SIG-M5 (cell line): ENCODE measurements around the gene DIAPH3.

Experiments used
- DNase-seq: peaks from one replicate; lab custom pipeline; 2025; lab: John Stamatoyannopoulos, UW

The DIAPH3 gene

DNA sequence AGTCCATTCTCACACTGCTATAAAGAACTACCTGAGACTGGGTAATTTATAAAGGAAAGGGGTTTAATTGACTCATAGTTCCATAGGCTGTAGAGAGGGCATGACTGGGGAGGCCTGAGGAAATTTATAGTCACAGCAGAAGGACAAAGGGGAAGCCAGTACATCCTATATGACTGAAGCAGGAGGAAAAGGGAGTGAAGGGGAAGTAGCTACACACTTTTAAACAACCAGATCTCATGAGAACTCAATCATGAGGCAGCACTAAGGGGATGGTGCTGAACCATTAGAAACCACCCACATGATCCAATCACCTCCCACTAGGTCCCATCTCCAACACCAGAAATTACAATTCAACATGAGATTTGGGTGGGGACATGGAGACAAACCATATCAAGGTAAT is 209.1 kb downstream of the DIAPH3 start:
- DNase-seq, result no peak

DNA sequence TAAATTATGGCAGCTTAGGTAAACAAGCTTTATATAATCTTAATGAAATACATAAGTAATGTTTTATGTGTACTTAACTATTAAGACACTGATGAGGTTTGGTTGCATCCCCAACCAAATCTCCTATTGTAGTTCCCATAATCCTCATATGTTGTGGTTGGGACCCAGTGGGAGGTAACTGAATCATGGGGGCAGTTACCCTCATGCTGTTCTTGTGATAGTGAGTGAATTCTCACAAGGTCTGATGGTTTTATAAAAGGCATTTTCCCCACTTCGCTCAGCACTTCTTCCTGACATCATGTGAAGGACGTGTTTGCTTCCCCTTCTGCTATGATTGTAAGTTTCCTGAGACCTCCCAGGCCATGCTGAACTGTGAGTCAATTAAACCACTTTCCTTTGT is 212.7 kb downstream of the DIAPH3 start:
- DNase-seq, result no peak

- no peak for DNase-seq
Measured at GRCh38 chr13:59950266-59950665, 213.5 kb downstream of the DIAPH3 start.

GRCh38 chr13:59948686-59949085 is 215.0 kb downstream of the DIAPH3 start:
- no peak for DNase-seq

DNA sequence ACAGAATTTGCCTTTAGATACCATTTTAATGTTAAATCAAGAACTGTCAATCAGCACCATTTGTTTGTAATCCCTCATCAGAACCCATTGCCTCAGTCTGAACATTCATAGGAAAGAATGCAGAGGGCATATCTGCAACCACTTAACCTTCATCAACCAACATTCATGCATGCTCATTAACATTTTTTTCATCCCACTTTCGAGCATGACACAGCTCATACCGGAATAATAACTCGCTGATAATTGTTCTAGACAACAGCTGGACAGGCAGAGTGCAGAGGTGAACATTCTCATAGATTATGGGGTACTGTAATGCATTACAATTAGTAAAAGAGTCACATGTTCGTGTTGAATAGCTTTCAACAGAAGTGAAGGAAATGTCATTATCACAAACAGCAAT is 216.8 kb downstream of the DIAPH3 start:
- no peak for DNase-seq

- no peak for DNase-seq
Measured at GRCh38 chr13:59931621-59932020, 232.1 kb downstream of the DIAPH3 start.

DNA sequence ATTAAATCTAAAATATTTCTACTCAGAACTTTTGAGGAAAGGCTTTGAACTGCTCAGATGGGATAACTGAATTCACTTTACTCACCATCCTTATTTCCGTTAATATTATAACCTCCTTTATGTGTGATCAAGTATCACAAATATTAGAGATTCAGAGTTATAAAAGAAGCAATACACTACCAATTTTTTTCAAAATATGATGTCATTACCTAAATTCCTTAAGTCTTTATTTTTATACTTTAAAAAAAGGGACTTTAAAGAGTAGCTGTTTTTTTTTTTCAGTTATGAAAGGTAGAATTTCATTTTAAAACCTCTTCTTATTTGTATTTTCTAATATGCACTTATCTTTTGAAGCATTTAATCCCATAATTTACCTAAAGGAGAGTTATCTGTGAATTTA is 239.5 kb downstream of the DIAPH3 start:
- DNase-seq, result no peak

- DNase-seq, result no peak
Measured at GRCh38 chr13:59915252-59915651, 248.5 kb downstream of the DIAPH3 start.

- no peak for DNase-seq
Measured at GRCh38 chr13:59914556-59914955, 249.2 kb downstream of the DIAPH3 start.

- no peak for DNase-seq
Measured at GRCh38 chr13:59906413-59907049, 257.2 kb downstream of the DIAPH3 start.

- DNase-seq, result no peak
Measured at GRCh38 chr13:59901191-59901590, 262.5 kb downstream of the DIAPH3 start.

DNA sequence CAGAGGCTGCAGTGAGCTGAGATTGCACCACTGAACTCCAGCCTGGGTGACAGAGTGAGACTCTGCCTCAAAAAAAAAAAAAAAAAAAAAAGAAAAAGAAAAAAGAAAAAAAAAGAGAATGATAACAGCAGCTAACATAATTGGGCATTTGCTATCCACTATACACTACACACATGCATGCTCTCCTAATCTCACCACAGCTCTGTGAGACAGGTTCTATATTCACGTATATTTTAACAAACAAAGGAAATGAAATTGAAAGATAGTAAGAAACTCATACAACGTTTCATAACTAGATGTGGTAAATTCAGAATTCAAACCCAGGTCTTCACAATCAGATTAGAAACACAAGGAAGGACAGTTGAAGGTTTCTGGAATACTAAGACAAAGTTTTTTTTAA is 265.7 kb downstream of the DIAPH3 start:
- DNase-seq, result no peak

- DNase-seq, result no peak
Measured at GRCh38 chr13:59893266-59893665, 270.5 kb downstream of the DIAPH3 start.

- no peak for DNase-seq
Measured at GRCh38 chr13:59891053-59891452, 272.7 kb downstream of the DIAPH3 start.

DNA sequence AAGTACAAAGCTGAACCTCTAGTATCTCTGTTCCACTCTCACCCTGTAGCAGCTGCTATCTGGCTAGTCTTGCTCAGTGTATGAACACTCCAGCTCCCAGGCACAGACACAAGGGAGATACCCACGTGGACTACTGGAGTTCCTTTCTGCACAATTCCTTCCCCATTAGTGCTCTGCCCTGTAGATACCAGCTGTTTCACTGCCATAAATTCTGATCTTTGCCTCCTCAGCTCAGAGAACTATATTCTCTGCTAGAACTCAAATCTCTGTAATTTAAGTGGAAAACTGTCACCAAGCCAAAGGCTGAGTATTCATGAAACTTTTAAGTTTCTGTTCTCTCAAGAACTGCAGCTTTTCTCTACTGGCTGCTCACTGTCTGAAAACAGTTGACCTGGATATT is 273.7 kb downstream of the DIAPH3 start:
- DNase-seq, result no peak

DNA sequence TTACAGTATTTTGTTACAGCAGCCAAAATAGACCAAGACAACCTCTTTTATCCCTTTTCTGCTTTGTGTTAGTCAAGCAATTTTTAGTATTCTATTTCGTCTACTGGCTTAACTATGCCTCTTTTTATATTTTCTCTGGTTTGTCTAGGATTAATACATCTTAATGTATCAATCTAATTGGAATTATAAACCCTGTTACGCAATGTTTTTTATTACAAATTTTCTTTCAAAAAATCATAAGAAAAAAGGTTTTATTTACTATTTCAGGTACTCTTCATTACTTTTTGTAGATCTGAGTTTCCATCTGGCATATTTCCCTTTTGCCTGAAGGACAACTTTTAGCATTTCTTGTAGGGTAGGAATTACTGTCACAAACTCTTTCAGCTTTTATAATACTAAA is 275.3 kb downstream of the DIAPH3 start:
- DNase-seq, result no peak

- DNase-seq, result no peak
Measured at GRCh38 chr13:59885076-59885475, 278.7 kb downstream of the DIAPH3 start.

- DNase-seq, result no peak
Measured at GRCh38 chr13:59883885-59884284, 279.8 kb downstream of the DIAPH3 start.

- no peak for DNase-seq
Measured at GRCh38 chr13:59880468-59880867, 283.3 kb downstream of the DIAPH3 start.

GRCh38 chr13:59879281-59879680 is 284.4 kb downstream of the DIAPH3 start:
- no peak for DNase-seq

GRCh38 chr13:59877933-59878332 is 285.8 kb downstream of the DIAPH3 start:
- no peak for DNase-seq

- DNase-seq, result no peak
Measured at GRCh38 chr13:59874973-59875372, 288.8 kb downstream of the DIAPH3 start.

- no peak for DNase-seq
Measured at GRCh38 chr13:59873856-59874255, 289.9 kb downstream of the DIAPH3 start.

DNA sequence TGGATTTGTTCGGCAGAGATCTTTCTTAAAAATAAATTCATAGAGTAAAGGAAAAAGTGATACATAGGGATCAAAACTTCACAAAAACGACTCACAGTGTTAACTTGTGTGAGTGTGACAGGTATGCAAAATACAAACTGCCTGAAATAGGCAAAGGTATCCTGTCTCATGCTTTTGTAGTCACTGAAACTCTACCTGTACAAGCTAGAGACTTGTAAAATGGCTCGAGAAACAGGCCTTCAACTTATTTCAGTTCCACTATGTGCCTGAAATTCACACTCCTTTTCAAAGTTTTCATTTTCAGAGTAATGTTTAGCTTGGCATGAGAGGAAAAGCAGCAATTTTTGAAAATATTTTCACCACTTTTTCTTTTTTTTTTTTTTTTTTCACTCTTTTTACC is 290.4 kb downstream of the DIAPH3 start:
- no peak for DNase-seq

DNA sequence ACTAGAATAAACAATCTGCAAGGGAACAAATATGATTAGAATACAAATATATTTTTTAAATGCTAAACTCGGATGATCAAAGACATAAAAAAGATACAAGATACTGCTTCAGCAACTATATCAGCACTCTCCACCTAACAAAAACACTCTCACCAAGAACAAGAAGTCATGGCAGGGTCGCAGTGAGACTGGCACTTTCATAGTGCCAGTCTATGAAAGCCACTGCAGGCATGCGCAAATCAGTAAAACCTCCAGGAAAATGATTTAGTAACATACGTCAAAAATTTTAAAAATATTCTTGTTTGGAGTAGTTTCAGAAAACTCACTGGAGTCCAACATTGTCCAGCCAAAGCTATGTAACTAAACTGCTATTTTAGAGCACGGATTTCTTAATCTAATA is 295.9 kb downstream of the DIAPH3 start:
- no peak for DNase-seq
